Liver (tissue), 2 donors: ENCODE measurements around the gene GLP2R.

Experiments
- RAD21 ChIP-seq, 2 donors: IDR thresholded peaks; 2 replicates each; pipeline ENCODE4 v1.6.1; 2016; ENCODE audit warnings: antibody characterized with exemption in 2 of 2, mild to moderate bottlenecking in 2 of 2
- TF ChIP-seq, protein P1 (sequence below): IDR thresholded peaks from 2 replicates; pipeline ENCODE4 v1.6.1; 2016; ENCODE audit warnings: antibody characterized with exemption, mild to moderate bottlenecking
- donor health status: healthy.

DNA sequence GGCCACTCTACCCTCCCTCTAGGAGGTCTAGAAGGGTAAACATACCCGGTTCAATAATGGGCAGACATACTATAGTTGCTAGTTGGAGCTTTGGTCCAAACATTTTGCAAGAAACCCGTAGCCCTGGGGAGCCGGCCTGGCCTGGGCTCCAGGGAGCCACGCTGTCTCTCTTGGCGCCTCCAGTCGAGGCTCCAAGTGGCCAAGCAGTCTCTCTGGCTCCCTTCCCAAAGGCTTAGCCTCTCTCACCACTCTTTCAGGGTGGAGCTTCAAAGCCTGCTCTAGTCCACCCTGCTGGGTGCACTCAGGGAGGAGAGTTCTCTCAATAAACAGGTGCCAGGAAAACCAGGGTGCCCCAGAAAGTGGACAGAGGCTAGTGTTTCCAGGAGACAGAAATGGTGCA lies 47.1 kb downstream of the GLP2R start:
- TF ChIP-seq RAD21 (IDR thresholded peaks at IDR 0.05): no peak
- TF ChIP-seq, protein P1, sequence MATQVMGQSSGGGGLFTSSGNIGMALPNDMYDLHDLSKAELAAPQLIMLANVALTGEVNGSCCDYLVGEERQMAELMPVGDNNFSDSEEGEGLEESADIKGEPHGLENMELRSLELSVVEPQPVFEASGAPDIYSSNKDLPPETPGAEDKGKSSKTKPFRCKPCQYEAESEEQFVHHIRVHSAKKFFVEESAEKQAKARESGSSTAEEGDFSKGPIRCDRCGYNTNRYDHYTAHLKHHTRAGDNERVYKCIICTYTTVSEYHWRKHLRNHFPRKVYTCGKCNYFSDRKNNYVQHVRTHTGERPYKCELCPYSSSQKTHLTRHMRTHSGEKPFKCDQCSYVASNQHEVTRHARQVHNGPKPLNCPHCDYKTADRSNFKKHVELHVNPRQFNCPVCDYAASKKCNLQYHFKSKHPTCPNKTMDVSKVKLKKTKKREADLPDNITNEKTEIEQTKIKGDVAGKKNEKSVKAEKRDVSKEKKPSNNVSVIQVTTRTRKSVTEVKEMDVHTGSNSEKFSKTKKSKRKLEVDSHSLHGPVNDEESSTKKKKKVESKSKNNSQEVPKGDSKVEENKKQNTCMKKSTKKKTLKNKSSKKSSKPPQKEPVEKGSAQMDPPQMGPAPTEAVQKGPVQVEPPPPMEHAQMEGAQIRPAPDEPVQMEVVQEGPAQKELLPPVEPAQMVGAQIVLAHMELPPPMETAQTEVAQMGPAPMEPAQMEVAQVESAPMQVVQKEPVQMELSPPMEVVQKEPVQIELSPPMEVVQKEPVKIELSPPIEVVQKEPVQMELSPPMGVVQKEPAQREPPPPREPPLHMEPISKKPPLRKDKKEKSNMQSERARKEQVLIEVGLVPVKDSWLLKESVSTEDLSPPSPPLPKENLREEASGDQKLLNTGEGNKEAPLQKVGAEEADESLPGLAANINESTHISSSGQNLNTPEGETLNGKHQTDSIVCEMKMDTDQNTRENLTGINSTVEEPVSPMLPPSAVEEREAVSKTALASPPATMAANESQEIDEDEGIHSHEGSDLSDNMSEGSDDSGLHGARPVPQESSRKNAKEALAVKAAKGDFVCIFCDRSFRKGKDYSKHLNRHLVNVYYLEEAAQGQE: no peak
